Inflammatory macrophage treated with lipopolysaccharide for 1 hour (primary cell): ENCODE results near the gene TNIP3.
A peak's percentile ranks its signal among the peaks of the same experiment; 100 is the strongest.

Experiments used
- DNase-seq, 2 donors: peaks; one replicate each; pipeline ENCODE4 v3.0.0-alpha.2; 2020 to 2022

The TNIP3 gene, protein sequence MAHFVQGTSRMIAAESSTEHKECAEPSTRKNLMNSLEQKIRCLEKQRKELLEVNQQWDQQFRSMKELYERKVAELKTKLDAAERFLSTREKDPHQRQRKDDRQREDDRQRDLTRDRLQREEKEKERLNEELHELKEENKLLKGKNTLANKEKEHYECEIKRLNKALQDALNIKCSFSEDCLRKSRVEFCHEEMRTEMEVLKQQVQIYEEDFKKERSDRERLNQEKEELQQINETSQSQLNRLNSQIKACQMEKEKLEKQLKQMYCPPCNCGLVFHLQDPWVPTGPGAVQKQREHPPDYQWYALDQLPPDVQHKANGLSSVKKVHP

DNA sequence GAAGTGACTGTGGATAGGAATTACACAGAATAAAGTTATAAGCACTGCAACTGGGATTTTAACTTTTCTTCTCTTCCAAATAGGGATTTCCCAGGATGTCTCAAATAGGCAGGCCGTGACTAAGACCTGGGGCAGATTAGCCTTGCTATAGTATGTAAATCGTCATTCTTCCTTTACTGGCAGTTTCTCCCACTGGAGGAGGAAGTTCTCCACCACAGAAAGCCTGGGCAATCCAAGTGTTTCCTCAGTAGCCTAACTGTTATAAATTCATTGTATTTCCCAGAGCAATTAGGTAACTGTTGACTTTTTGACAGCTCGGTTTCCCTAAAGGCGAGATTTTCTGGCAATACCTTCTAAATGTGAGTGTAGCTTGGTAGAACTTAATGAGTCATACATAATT is at the start of gene TNIP3:
TNIP3 (minus strand) TSS at position 31 of the 400 bp plus-strand sequence. CDS start 196 bp downstream, outside the sequence.
- peak; percentile 95 to 99 for DNase-seq

DNA sequence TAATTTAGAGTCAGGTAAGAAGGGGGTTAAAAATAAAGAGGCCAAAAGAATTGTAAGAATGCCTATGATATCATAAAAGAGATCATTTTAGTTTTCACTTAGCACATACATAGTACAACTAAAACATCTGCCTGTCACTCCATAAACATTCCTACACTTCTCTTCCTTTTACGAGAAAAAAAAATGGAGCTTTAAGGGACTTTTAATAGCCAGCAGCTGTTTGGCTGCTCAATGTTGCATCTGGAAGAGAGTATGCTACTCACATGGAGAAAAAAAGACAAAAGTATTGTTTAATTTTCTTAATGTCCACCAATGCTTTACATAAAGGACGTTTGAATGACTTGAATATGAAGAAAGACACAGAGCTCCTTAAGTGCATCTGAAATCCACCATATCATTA is 48.7 kb upstream of the TNIP3 start:
- DNase-seq: no peak

DNA sequence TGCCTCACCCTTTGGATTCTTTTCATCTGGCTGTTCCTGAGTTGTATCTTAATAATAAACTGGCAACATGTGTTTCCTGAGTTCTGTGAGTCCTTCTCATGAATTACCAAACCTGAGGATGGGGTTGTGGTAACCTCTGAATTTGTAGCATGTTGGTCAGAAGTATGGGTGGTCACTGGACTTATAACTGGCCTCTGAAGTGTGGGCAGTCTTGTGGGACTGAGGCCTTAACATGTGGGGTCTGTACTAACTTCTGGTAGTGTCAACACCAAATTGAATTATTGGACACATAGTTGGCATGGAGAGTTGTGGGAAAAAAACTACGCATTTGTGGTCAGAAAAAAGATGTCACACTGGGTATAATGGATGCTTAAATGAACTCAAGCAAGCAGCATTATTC is 45.0 kb upstream of the TNIP3 start:
- DNase-seq: no peak

DNA sequence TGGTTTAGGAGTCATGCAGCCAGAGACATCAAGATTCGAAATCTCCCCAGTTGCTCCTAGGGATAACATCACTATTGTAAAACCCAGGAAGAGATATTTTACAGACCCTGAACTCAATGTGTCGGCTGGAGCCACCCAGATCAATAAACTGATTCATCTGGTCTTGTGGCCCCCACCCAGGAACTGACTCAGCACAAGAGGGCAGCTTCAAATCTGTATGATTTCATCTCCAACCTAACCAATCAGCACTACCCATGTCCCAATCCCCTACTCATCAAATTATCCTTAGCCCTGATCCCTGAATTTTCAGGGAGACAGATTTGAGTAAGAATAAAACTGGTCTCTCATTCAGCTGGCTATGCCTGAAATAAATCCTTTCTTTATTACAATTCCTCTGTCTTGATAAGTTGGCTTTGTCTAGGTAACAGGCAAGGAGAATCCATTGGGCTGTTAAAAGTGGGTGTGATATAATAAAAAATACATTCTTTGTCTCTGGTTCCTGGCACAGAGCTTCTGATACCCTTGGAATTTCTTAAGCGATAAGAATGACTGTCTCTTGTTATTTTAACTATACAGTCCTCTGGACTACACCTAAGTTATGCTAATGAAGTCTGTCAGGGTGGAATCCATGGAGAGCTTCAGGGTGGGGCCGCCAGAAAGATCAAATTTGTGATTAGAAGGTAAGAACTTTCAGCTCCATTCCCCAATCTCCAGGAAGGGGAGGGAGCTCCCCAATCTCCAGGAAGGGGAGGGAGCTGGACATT is 44.3 kb upstream of the TNIP3 start:
- no peak for DNase-seq

- DNase-seq: peak in 1 of 2 donors; percentile 39
Observed at GRCh38 chr4:121205777-121206176, 41.7 kb upstream of the TNIP3 start.

DNA sequence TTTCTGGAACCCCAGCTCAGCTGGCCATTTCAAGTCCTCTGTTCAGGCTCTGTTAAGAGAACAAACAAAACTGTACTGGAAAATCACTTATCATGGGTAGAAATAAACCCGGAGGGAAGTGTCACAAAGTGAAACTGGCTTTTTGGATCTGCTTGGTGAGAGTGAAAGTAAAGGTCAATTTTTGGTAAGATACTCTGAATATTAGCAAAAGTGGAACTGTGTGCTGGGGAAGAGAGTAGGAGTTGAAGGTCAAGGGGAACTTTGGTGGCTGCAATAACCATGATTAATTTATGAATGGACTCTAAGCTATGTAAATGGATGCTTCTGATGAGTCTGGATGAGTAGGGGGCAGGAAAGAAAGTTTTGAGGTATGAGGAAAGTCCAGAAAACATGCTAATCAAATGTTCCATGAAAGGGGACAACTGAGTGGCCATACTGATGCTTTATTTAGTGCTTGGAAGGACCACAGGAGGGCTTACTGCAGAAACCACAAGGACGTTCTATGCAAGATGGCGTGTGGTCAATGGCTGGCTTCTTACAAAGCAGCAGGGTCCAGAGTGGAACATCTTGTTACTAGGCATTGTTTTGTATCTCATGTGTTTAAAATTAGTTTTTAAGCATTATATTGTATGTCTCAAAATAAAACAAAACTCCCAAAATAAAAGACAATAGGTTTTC is 36.8 kb upstream of the TNIP3 start:
- DNase-seq: peak; percentile 85 to 89

DNA sequence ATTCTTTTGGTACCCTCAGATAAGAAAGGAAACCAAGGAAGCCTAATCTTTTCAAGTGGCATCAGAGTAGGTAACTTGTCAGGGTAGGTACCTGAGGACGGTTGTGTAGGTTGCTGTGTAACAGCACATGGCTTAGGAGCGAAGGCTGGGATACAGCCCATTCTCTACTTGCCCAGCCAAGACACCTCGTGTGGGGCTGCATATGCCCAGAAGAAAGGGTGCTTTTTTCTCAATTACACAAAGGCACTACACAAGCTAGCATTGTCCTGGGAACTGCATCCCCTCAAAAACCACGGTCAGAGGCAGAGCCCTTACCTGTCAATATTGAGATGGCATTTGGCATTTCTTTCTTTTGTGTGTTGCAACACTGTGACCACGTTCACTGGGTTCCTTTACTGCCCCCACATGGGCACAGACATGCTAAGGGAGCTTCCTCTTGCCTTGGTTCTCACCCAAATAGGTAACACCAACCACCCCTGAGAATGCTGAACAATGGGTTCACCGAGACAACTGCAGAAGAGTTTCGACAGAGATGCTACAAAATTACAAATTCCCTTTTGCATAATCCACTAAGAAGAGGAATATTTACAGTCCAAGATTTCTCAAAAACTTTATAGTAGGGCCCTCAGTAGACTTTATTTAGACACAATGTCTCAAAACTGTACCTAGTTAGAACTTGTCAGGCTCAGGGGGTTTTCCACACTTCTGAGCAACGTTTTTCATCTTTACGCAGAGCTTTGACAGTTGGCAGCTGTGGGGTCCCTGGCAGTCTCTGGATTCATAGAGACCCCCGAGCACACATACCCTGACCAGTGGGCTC is 35.8 kb upstream of the TNIP3 start:
- DNase-seq: peak; percentile 46 to 63

GRCh38 chr4:121198251-121198650 is 34.1 kb upstream of the TNIP3 start:
- DNase-seq: no peak

DNA sequence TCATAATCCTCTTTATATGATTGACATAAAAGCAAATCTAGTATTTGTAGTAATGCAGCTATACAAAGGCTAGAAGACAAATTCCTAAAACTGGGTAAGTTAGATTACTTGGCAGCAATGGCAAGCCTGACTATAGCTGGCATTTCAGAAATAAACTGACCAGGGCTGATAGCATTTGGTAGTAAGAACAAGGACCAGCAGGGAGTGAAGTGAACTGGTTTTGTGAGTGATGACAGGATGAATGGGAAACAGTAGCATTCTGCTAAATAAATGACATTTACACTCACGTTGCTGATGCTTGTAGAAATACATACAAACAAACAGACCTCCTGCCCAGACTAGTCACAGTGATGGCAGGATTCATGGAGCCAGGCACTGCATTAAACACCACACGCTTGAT is 31.5 kb upstream of the TNIP3 start:
- DNase-seq: no peak

- DNase-seq: peak; percentile 42 to 78
Observed at GRCh38 chr4:121192480-121192879, 28.4 kb upstream of the TNIP3 start.

DNA sequence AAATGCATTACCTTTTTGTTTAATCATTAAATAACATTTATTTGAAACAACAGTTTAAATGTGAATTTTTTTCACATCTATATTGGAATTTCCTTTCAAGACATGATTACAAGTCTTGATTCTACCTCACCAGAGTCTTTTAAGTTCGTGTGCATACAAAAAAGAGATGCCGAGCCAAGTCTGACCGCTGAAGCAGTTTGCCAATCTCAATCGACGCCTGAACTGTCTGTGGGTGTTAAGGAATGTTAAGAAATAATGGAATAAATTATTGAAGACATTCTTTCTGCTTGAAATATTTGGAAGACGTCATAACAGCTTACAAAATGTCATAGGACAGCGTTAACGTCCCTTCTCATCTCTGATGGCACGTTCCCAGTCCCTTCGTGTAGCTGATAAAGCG is 27.9 kb upstream of the TNIP3 start:
- no peak for DNase-seq

DNA sequence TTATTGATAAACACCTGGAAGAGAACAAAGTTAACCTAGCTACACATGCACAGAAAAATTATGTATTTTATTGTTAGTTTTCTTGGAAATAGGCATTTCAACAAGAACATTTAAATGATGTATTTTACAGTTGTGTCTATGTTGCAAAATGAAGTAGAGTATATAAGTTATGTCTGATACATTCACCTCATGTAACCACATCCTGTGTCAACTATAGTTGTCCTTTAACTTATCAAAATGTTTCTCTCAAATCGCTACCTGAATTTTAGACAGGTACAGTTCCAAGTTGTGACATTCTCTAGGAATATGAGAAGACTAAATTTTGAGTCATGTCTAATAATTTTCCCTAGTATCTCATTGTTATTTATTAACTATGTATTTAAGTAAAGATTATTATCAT is 27.2 kb upstream of the TNIP3 start:
- DNase-seq: no peak

DNA sequence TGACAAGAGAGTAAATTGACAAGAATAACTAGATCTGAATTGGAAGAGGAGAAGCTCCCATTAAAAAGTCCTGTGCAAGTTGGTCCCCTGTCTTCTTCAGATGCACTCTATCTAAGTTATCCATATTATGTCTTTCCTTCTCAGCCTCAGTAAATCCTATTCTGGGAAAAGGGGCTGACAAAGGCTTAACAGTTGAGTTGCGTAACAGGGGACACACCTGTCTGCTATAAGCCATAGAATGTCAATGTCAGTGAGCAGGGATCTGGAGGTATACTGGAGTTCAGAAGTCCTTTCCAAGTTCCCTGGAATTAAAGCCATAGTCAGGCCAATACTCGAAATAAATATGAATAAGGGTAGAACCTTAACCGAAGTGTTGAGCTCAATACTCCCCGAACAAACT is 26.3 kb upstream of the TNIP3 start:
- DNase-seq: no peak

DNA sequence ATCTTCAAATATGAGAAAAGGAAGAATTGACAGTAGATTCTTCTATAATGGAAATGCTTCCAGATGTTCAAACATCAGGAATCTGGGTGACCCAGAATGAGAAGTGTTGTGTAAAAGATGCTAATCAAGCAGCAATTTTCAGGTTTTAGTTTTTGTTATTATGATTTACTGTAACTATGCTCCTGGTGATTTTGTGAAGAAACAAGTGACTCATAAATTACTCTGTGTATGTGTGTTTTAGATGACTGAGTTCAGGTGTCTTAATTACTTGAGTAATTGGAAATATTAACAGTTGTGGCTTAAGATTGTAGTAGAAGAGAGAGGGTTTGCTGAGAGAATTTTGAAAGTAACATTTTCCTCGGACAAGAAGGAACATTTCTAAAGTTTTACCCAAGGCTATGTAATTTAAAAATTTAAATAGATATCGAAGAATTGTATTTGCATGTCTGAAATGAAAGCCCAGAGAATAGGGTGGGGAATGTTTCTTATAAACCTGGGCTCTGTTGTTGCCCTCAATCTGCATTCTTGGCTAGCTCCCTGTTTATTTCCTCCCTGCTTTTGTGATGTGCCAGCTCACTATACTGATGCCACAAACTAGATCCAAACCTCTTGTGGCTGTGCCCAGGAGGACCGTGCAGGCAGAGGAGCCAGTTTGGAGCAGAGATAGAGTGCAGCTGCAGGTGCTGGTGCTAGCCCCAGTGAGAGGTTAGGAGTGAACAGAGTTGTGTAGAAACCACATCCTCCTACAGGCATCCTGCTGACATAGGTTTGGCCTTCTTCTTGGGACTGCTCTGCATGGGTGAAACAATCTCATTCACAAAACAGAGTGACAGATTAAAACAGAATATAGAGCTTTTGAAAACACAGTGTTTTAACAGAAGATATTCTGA is 25.4 kb upstream of the TNIP3 start:
- DNase-seq: no peak

DNA sequence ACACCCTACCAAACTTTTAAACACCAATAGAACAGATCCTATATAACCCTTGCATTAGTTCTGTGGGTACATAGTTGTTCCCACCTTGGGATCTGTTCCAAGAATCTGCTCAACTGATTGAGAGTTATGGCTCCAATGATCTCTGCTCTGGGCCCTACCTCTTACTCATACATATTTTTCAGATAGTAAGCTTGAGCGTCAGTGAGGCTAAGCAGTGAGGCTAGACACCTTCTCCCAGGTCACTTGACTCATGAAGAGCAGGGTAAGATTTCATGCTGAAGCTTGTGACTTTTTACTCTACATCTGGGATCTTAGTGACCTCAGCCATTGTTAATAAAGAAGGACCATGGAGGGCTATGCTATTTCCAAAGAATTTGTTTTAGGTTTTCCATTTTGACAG is 23.1 kb upstream of the TNIP3 start:
- no peak for DNase-seq

DNA sequence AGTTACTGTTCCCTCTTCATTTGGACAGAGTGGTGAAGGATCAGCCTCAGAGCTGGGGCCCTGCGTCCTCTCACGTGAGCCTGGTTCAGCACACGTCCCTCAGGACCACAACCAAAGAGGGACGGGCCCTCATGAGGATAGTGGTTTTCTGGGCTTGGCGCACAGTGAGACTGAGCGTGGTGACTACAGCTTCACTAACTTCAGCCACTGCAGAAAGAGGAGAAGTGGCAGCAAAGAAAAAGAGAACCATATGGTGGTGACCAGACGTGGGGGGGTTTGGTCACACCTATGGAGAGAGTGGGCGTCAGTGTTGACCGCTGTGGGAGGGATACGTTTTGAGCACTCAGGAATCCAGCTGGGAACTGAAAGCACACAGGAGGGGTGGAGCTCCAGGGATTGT is 21.8 kb upstream of the TNIP3 start:
- peak in 1 of 2 donors; percentile 35 for DNase-seq

DNA sequence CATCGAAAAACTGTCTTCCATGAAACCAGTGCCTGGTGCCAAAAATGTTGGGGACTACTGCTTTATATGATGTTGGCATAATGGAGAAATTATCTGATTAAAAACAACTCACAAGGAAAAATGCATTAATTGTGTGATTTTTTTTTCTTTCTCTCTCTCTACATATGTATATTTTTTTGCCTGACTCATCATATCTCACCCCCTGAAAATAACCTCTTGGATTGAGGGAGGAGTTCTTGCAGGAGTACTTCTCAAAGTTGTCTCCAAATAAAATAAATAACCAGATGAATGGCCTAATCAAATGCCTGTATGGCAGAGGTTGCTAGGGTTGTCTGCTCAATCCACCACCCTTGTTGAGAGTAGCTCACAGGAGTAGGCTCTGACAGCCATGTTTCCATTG is 19.9 kb upstream of the TNIP3 start:
- DNase-seq: no peak

- no peak for DNase-seq
Observed at GRCh38 chr4:121183361-121183760, 19.2 kb upstream of the TNIP3 start.

- DNase-seq: peak in 1 of 2 donors; percentile 59
Observed at GRCh38 chr4:121182296-121182695, 18.2 kb upstream of the TNIP3 start.

GRCh38 chr4:121181493-121181892 is 17.4 kb upstream of the TNIP3 start:
- no peak for DNase-seq

- no peak for DNase-seq
Observed at GRCh38 chr4:121180558-121180957, 16.4 kb upstream of the TNIP3 start.
